ENCODE data around the gene WASHC1.
"Not testable (repeated sequence)": the region's sequence is repeated elsewhere in the genome, so short reads cannot be mapped to it uniquely, and the experiment has no call there.

- not testable (repeated sequence) for TF ChIP-seq CTCF, POLR2A (IDR thresholded peaks at IDR 0.05)
Observed at GRCh38 chr9:48190-48842, 19.1 kb upstream of the WASHC1 start.

Data from heart left ventricle (tissue), 13 donors.